ENCODE results near the gene POFUT1. TPM values are rescaled to one million over a fixed set of nuclear protein-coding genes. Genes with fewer than 3 reads are reported as not detected.
A peak's percentile ranks its signal among the peaks of the same experiment; 100 is the strongest.

Gene POFUT1
- total RNA-seq, 2 experiments from 2014 or later = 64.0 to 65.7 TPM

DNA sequence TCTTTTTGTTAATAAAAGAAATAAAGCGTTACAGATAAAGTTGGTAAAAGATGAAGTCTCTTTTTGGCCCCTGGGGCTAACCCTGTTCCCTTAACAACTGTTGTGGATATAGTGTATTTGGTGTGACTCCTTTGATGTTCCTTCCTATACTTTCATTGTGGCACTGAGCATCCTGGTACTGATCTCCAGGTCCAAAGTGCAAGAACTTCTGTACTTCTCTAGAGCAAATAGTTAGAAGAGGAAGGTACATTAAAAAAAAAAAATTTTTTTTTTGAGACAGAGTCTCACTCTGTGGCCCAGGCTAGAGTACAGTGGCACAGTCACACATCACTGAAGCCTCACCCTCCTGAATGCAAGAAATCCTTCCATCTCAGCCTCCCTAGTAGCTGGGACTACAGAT is 6.2 kb downstream of the POFUT1 start:
- no peak for DNase-seq
- no peak overlapping the region for H3K27ac Mint-ChIP-seq
- peaks cover 26% of the 10 kb centered on the region for H3K4me1 Mint-ChIP-seq
- peaks cover 57% of the 10 kb centered on the region for H3K36me3 Mint-ChIP-seq
- no peaks in the 10 kb centered on the region for H3K9me3 Mint-ChIP-seq
- H3K4me3 Mint-ChIP-seq = no peak overlapping the region
- no peaks in the 10 kb centered on the region for H3K27me3 Mint-ChIP-seq

DNA sequence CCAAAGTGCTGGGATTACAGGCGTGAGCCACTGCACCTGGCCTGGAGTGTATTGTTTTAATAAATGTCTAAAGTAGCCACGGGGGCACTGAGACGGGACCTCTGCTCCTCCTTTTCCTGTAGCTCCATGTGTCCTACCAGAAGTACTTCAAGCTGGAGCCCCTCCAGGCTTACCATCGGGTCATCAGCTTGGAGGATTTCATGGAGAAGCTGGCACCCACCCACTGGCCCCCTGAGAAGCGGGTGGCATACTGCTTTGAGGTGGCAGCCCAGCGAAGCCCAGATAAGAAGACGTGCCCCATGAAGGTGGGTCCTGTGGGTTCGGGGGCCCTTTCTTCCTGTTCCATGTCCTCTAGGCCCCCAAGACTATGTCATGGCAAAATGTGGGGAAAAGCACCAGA is 7.5 kb downstream of the POFUT1 start:
- Mint-ChIP-seq H3K36me3 (peaks cover 52% of the 10 kb centered on the region), H3K9me3 (no peaks in the 10 kb centered on the region), H3K4me3 (no peak overlapping the region), H3K4me1 (peaks cover 13% of the 10 kb centered on the region), H3K27ac (no peak overlapping the region), H3K27me3 (no peaks in the 10 kb centered on the region)
- no peak for DNase-seq

DNA sequence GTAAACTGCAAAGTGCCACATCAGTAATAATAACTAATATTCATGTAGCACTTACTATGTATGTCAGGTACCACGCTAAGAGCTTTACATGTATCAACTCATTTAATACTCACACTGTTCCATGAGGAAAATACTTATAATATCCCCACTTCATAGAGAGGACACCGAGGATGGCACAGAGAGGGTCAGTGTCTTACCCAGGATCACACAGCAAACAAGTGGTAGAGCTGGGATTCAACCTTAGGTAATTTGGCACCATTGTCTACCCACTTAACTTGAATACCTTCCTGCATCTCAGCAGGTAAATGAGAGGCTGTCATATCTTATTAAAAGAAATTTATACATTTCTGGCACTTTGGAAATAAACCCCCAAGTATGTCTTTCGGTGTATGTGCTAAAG is 8.0 kb downstream of the POFUT1 start:
- H3K27me3 Mint-ChIP-seq = no peaks in the 10 kb centered on the region
- H3K27ac Mint-ChIP-seq = no peak overlapping the region
- H3K36me3 Mint-ChIP-seq = peaks cover 47% of the 10 kb centered on the region
- no peaks in the 10 kb centered on the region for H3K9me3 Mint-ChIP-seq
- peaks cover 7% of the 10 kb centered on the region for H3K4me1 Mint-ChIP-seq
- DNase-seq = no peak
- no peak overlapping the region for H3K4me3 Mint-ChIP-seq

DNA sequence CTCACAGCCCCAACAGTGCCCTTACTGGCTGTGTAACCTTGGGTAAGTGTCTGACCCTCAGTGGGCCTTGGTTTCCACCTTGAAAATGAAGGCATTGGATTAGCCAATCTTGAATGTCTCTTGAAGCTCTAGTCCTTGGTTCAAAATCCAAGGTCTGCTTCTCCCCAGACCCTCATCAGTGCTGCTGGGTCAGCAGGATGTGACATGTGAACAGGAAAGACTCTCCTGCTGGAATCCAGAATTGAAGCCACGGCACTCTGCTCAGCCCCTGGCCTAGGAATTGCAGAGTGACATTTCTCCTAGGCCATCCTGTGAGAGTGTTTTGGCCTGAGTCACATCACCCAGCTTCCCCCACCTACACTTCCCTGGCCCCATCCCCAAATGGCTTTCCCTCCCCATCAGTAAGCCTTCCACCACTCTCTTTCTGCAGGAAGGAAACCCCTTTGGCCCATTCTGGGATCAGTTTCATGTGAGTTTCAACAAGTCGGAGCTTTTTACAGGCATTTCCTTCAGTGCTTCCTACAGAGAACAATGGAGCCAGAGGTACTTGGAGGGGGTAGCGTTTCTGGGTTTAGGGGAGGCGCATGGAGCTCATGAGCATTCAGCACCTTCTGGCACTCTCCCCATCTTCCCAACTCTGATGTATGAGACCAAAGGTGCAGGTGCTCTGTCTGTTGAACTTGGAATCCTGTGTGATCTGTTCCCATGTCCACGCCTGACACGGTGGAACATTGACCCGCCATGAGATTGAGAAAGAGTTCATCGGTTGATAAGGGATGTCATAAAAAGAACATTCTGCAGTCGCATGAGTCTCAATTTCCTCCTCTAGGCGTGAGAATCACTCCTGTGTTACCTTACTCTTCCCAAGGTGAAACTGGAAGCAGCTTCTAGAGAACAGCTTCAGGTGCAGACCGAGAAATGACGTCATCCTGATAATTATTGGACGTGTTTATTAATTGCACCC is 8.8 kb downstream of the POFUT1 start:
- H3K4me1 Mint-ChIP-seq = peaks cover 2% of the 10 kb centered on the region
- H3K36me3 Mint-ChIP-seq = peaks cover 48% of the 10 kb centered on the region
- no peak for DNase-seq
- no peak overlapping the region for H3K27ac Mint-ChIP-seq
- no peaks in the 10 kb centered on the region for H3K9me3 Mint-ChIP-seq
- H3K27me3 Mint-ChIP-seq = no peaks in the 10 kb centered on the region
- H3K4me3 Mint-ChIP-seq = no peak overlapping the region

DNA sequence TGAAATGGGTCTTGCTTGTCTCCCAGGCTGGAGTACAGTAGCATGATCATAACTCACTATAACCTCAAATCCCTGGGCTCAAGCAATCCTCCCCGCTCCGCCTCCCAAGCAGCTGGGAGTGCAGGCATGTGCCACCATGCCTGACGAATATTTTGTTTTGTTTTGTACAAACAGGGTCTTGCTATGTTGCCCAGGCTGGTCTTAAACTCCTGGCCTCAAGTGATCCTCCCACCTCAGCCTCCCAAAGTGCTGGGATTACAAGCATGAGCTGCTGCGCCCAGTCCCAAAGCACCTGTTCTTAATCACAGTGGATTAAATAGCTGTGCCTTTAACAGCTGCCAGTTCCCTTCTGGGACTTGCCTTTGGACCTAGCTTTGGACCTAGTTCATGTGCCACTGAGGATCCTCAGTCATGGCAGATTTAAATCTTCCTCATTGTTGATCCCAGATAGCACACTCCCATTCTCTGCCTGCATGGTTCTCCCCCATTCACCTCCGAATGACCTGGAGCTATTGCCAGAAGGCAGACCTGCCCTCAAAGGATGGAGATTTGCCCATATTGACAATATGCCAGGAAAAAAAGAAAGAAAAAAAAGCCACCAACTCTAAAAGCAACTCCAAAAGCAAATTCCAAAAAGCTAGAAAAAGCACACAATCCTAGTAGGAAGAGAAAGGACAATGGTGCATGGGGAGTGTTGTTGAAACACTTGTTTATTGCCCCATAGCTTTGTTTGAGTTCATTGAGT is 10.6 kb downstream of the POFUT1 start:
- Mint-ChIP-seq H3K9me3 (no peaks in the 10 kb centered on the region), H3K27me3 (no peaks in the 10 kb centered on the region), H3K36me3 (peaks cover 47% of the 10 kb centered on the region), H3K27ac (no peak overlapping the region), H3K4me3 (no peak overlapping the region), H3K4me1 (no peaks in the 10 kb centered on the region)
- no peak for DNase-seq

DNA sequence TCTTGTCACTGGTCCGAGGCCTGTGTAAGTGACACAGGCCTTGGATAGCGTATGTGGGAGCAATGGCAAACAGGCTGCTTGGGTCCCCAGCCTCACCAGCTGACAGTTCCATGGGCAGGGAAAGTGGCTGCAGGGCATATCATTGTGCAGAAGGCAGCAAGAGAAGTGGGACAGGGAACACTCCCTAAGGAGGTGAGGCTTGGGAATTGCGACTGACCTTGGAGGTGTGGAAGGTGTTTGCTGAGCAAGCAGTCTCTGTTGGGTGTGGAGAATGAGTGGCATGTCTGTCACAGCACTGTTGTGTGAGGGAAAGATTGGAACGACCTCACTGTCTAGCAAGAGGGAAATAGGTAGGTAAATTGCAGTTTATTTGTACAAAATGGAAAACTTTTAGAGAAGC is 16.8 kb downstream of the POFUT1 start:
- no peaks in the 10 kb centered on the region for H3K9me3 Mint-ChIP-seq
- DNase-seq = no peak
- H3K4me1 Mint-ChIP-seq = peaks cover 4% of the 10 kb centered on the region
- no peak overlapping the region for H3K4me3 Mint-ChIP-seq
- no peaks in the 10 kb centered on the region for H3K27me3 Mint-ChIP-seq
- peaks cover 47% of the 10 kb centered on the region for H3K36me3 Mint-ChIP-seq
- H3K27ac Mint-ChIP-seq = no peak overlapping the region

DNA sequence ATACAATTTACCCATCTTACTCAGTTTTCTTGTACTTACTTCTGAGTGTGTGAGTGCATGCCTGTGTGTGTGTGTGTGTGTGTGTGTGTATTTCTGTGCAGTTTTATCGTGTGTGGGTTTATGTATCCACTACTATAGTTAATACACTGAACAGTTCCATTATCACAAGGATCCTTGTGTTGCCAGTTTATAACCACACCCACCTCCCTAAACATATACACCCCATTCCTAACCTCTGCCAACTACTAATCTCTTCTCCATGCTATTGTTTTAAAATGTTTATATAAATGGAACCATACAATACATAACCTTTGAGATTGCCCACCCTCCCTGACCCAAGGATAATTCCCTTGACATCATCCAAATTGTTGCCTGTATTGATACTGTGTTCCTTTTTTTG is 18.7 kb downstream of the POFUT1 start:
- H3K4me3 Mint-ChIP-seq = no peak overlapping the region
- no peak for DNase-seq
- H3K4me1 Mint-ChIP-seq = peaks cover 12% of the 10 kb centered on the region
- H3K9me3 Mint-ChIP-seq = no peaks in the 10 kb centered on the region
- no peaks in the 10 kb centered on the region for H3K27me3 Mint-ChIP-seq
- no peak overlapping the region for H3K27ac Mint-ChIP-seq
- H3K36me3 Mint-ChIP-seq = peaks cover 49% of the 10 kb centered on the region

DNA sequence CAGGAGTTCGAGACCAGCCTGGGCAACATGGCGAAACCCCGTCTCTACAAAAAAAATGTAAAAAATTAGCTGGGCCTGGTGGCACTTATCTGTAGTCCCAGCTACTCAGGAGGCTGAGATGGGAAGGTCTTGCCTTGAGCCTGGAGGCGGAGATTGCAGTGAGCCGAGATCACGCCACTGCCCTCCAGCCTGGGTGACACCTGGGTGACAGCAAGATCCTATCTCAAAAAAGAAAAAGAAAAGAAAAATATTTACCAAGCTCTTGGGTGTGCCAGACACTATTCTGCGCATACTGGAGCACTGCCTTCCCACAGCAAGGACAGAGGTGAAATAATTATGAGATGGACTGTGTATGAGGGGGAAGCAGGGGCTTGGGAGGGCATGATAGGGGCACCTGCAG is 19.6 kb downstream of the POFUT1 start:
- DNase-seq = no peak
- Mint-ChIP-seq H3K36me3 (peaks cover 53% of the 10 kb centered on the region), H3K4me3 (no peak overlapping the region), H3K9me3 (no peaks in the 10 kb centered on the region), H3K4me1 (peaks cover 19% of the 10 kb centered on the region), H3K27me3 (no peaks in the 10 kb centered on the region), H3K27ac (no peak overlapping the region)

DNA sequence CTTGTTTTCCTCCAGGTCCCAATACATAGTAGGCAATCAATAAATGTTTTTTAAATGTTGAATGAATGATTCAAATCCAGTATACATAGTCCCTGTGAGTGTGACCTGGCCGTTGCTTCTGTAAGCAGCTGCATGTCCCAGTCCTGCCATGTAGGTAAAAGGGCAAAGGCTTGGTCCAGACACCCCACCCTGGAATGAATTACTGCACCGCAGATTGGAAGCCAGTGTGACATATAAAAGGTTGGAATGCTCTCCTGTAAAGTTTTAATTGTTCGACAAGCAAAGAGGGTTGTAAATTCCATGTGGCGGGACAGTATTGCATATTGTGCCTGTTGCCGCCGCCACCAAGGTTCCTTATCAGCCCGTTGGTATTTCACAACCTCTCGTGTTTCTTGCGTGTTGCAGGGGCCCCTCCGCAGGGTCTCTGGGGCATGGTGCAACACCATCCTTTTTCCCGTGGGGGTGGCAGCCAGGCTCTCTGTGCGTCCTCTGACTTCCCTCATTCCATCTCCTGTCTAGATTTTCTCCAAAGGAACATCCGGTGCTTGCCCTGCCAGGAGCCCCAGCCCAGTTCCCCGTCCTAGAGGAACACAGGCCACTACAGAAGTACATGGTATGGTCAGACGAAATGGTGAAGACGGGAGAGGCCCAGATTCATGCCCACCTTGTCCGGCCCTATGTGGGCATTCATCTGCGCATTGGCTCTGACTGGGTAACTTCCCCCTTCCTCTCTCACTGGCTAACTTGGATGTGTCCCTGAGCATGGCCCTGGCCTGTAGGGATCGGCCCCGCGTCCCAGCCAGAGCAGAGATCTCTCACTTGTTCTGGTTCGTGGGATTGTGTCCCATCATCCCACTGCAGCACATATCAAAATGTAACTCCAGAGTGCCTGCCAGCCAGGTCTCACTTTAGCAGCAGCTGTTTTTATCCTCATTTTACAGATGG is 20.3 kb downstream of the POFUT1 start:
- Mint-ChIP-seq H3K27me3 (no peaks in the 10 kb centered on the region), H3K36me3 (peaks cover 57% of the 10 kb centered on the region), H3K27ac (no peak overlapping the region), H3K9me3 (no peaks in the 10 kb centered on the region), H3K4me1 (peaks cover 26% of the 10 kb centered on the region), H3K4me3 (no peak overlapping the region)
- no peak for DNase-seq

DNA sequence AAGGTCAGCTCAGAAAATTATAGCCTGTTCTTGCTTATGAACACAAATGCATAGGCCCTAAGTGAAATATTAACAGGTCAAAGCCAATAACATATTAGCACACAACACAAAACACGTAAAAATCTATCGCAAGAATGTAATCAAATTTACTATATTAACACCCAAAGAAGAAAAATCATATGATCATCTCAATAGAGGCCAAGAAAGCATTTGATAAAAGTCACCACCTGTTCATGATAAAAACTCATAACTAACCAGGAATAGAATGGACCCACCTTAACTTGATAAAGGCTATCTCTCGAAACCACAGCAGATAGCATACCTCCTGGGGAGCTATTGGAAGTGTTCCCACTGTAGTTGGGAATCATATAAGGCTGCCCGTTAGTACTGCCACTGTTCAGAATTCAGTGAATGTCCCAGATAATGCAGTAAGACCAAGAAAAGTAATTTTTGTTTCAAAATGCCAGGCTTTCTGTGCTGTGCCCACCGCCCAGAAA is 21.6 kb downstream of the POFUT1 start:
- Mint-ChIP-seq H3K36me3 (peaks cover 63% of the 10 kb centered on the region), H3K4me1 (peaks cover 33% of the 10 kb centered on the region), H3K9me3 (no peaks in the 10 kb centered on the region), H3K4me3 (no peak overlapping the region), H3K27me3 (no peaks in the 10 kb centered on the region), H3K27ac (peak overlapping the region; percentile 14)
- no peak for DNase-seq

DNA sequence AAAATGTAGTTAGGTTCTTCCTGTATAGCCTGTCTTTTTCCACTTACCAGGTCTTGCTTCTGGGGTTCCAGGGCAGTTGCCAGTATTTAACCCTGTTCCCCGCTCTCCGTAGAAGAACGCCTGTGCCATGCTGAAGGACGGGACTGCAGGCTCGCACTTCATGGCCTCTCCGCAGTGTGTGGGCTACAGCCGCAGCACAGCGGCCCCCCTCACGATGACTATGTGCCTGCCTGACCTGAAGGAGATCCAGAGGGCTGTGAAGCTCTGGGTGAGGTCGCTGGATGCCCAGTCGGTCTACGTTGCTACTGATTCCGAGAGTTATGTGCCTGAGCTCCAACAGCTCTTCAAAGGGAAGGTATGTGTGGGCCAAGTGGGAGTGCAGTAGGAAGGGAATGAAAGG is 23.0 kb downstream of the POFUT1 start:
- no peaks in the 10 kb centered on the region for H3K27me3 Mint-ChIP-seq
- H3K27ac Mint-ChIP-seq = peak overlapping the region; percentile 97
- H3K9me3 Mint-ChIP-seq = no peaks in the 10 kb centered on the region
- no peak overlapping the region for H3K4me3 Mint-ChIP-seq
- peaks cover 37% of the 10 kb centered on the region for H3K4me1 Mint-ChIP-seq
- H3K36me3 Mint-ChIP-seq = peaks cover 69% of the 10 kb centered on the region
- no peak for DNase-seq

DNA sequence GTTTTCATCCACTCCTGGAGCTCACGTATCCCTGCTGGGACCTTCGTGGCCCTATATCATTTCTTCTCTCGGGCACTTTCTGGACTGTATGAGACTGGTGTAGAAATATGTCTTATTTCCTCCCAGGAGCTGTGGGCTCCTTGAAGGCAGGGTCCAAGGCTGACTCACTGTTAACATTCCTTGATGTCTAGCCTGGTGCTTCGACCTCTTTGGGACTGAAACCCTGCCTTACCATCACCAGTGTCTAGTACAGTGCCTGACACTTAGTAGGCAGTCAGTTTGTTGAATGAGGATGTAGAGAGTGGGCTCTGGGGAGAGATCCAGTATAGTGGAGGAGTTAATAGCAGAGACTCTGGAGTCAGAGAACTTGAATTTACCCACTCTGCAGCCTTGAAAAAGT is 23.6 kb downstream of the POFUT1 start:
- no peak for DNase-seq
- H3K9me3 Mint-ChIP-seq = no peaks in the 10 kb centered on the region
- H3K4me3 Mint-ChIP-seq = no peak overlapping the region
- peaks cover 68% of the 10 kb centered on the region for H3K36me3 Mint-ChIP-seq
- H3K4me1 Mint-ChIP-seq = peaks cover 38% of the 10 kb centered on the region
- H3K27ac Mint-ChIP-seq = peak overlapping the region; percentile 97
- no peaks in the 10 kb centered on the region for H3K27me3 Mint-ChIP-seq

DNA sequence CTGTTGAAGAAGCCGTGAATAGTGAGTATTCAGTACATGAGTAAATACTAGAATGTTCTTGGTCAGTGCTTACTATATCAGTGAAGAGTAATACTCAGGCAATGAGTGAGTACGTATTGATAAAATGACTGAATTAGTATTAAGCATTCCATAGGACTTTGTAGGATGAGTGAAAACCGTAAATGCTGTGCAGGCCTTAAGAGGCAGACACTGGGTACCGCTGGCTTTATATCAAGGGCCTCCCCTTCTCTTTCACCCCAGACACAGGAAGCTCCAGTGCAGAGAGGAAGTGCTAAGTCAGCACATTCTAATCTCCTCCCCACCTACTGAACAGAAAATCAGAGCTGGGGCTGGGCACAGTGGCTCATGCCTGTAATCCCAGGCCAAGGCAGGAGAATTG is 24.2 kb downstream of the POFUT1 start:
- H3K4me3 Mint-ChIP-seq = peak overlapping the region; percentile 52
- H3K4me1 Mint-ChIP-seq = peaks cover 38% of the 10 kb centered on the region
- peak; percentile 41 for DNase-seq
- peaks cover 70% of the 10 kb centered on the region for H3K36me3 Mint-ChIP-seq
- H3K9me3 Mint-ChIP-seq = no peaks in the 10 kb centered on the region
- H3K27ac Mint-ChIP-seq = peak overlapping the region; percentile 97
- no peaks in the 10 kb centered on the region for H3K27me3 Mint-ChIP-seq

DNA sequence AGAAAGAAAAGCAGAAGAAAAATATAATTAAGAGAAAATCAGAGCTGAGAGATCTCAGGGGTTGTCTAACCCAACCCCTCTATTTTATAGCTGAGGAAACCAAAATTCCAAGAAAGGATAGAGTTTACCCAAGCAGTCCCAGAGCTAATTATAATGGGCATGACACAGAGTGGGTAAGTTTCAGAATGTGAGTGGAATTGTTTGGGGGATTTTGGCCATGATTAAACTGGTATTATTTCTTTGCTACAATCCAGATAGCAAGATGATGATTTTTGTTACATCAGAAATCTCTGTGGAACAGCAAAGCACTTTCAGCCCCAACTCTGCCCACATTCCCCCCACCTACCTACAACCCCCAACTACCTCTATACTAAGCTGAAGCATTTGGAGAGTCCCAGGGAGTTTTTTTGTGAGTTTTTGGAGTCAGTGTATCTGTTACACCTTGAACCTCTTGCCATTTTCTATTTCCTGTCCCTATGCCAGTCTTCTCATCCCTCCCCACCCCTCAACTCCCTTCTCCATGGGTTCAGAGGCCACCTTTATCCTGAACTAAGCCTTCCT is 24.7 kb downstream of the POFUT1 start:
- peaks cover 75% of the 10 kb centered on the region for H3K36me3 Mint-ChIP-seq
- H3K27ac Mint-ChIP-seq = peak overlapping the region; percentile 97
- no peaks in the 10 kb centered on the region for H3K9me3 Mint-ChIP-seq
- H3K27me3 Mint-ChIP-seq = no peaks in the 10 kb centered on the region
- peaks cover 38% of the 10 kb centered on the region for H3K4me1 Mint-ChIP-seq
- H3K4me3 Mint-ChIP-seq = peak overlapping the region; percentile 52
- DNase-seq = peak; percentile 48

Measured in activated naive CD8-positive, alpha-beta T cell treated with anti-CD3 and anti-CD28 coated beads for 36 hours (primary cell).